ENCODE measurements around the gene CIB1. TPM values are rescaled to one million over a fixed set of nuclear protein-coding genes. Genes with fewer than 3 reads are reported as not detected.
A peak's percentile ranks its signal among the peaks of the same experiment; 100 is the strongest.

Gene CIB1
- total RNA-seq, 2 experiments from 2014 or later = 279 to 295 TPM

GRCh38 chr15:90240856-90241255 lies 7.1 kb upstream of the CIB1 start:
- intact Hi-C loops (cut with DNase I, micrococcal nuclease) = no loop called here
- H3K27me3 ChIP-seq (ENCODE audit: control insufficient read depth in 1 of 2, insufficient read depth in 2 of 2, low read length in 2 of 2) = no peaks in the 10 kb centered on the region
- POLR2A ChIA-PET = interaction anchor here (1.3 to 1.4 kb wide), 2 partner anchors 9 to 39 kb away, joined by 3 read pairs; partner anchors contain the start of gene SEMA4B
- ATAC-seq (ENCODE audit: poor library complexity) (no peak), DNase-seq (no peak)
- H3K4me3 Mint-ChIP-seq = no peak overlapping the region
- peaks cover 32% of the 10 kb centered on the region for H3K36me3 Mint-ChIP-seq (ENCODE audit: low read depth)
- H3K27me3 Mint-ChIP-seq = no peaks in the 10 kb centered on the region
- CTCF ChIA-PET = interaction anchor here (1.0 kb wide), 1 partner anchor 8 kb away, joined by 3 read pairs; the partner anchor contains the start of gene TTLL13
- H3K36me3 ChIP-seq (ENCODE audit: insufficient read depth, low read length) = peaks cover 34% of the 10 kb centered on the region
- TF ChIP-seq, protein P1, sequence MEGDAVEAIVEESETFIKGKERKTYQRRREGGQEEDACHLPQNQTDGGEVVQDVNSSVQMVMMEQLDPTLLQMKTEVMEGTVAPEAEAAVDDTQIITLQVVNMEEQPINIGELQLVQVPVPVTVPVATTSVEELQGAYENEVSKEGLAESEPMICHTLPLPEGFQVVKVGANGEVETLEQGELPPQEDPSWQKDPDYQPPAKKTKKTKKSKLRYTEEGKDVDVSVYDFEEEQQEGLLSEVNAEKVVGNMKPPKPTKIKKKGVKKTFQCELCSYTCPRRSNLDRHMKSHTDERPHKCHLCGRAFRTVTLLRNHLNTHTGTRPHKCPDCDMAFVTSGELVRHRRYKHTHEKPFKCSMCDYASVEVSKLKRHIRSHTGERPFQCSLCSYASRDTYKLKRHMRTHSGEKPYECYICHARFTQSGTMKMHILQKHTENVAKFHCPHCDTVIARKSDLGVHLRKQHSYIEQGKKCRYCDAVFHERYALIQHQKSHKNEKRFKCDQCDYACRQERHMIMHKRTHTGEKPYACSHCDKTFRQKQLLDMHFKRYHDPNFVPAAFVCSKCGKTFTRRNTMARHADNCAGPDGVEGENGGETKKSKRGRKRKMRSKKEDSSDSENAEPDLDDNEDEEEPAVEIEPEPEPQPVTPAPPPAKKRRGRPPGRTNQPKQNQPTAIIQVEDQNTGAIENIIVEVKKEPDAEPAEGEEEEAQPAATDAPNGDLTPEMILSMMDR (IDR thresholded peaks at IDR 0.05) = no peak
- H3K9me3 ChIP-seq (ENCODE audit: control insufficient read depth in 1 of 2, insufficient read depth in 1 of 2, low read length in 2 of 2) = no peaks in the 10 kb centered on the region
- no peaks in the 10 kb centered on the region for H3K9me3 Mint-ChIP-seq
- no peak overlapping the region for H3K4me3 ChIP-seq (ENCODE audit: low read length)
- H3K4me1 ChIP-seq (ENCODE audit: insufficient read depth, low read length) = no peaks in the 10 kb centered on the region
- no peaks in the 10 kb centered on the region for H3K4me1 Mint-ChIP-seq (ENCODE audit: low read depth)
- H3K27ac Mint-ChIP-seq = no peak overlapping the region
- H3K27ac ChIP-seq (ENCODE audit: low read depth in 1 of 2, low read length in 2 of 2) = no peak overlapping the region

DNA sequence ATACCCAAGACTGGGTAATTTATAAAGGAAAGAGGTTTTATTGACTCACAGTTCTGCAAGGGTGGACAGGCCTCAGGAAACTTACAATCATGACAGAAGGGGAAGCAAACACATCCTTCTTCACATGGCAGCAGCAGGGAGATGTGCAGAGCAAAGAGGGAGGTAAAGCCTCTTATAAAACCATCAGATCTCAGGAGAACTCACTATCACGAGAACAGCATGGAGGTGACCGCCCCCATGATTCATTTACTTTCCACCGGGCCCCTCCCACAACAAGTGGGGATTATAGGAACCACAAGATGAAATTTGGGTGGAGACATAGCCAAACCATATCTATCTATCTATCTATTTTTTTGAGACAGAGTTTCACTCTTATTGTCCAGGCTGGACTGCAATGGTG lies 5.6 kb upstream of the CIB1 start:
- H3K9me3 Mint-ChIP-seq = no peaks in the 10 kb centered on the region
- POLR2A ChIA-PET = no interaction called here
- peak overlapping the region; percentile 27 for H3K27ac Mint-ChIP-seq

GRCh38 chr15:90234096-90234988 lies 601 bp upstream of the CIB1 start, which contains the start of gene GDPGP1:
Gene GDPGP1, plus strand, starts transcription at chr15:90234209. Its CDS starts 6,700 bp downstream, at chr15:90240909.
- H3K27me3 ChIP-seq (ENCODE audit: control insufficient read depth in 1 of 2, insufficient read depth in 2 of 2, low read length in 2 of 2) = no peaks in the 10 kb centered on the region
- no peaks in the 10 kb centered on the region for H3K9me3 Mint-ChIP-seq
- ChIA-PET CTCF (interaction anchor here (0.6 to 1.6 kb wide), 5 partner anchors 20 to 698 kb away, joined by 3 to 7 read pairs (median 4); partner anchors contain the start of gene HDDC3), POLR2A (interaction anchor here (0.6 to 5.1 kb wide), 22 partner anchors 10 to 701 kb away, joined by 3 to 97 read pairs (median 8); partner anchors contain the start of genes AP3S2, HDDC3, IDH2 and IQGAP1)
- no peaks in the 10 kb centered on the region for H3K9me3 ChIP-seq (ENCODE audit: control insufficient read depth in 1 of 2, insufficient read depth in 1 of 2, low read length in 2 of 2)
- H3K4me1 ChIP-seq (ENCODE audit: insufficient read depth, low read length) = peaks cover 53% of the 10 kb centered on the region
- H3K4me3 ChIP-seq (ENCODE audit: low read length) = peak within 1 kb of the TSS; percentile 89
- TF ChIP-seq, protein P1 (IDR thresholded peaks at IDR 0.05) = no peak
- H3K4me1 Mint-ChIP-seq (ENCODE audit: low read depth) = peaks cover 50% of the 10 kb centered on the region
- DNase-seq (peak in 5 of 14 experiments; percentile 78 to 98 (median 95)), ATAC-seq (ENCODE audit: poor library complexity) (peak; percentile 58)
- peak within 1 kb of the TSS; percentile 97 to 99 for H3K27ac ChIP-seq (ENCODE audit: low read depth in 1 of 2, low read length in 2 of 2)
- peaks cover 64% of the 10 kb centered on the region for H3K36me3 Mint-ChIP-seq (ENCODE audit: low read depth)
- no peaks in the 10 kb centered on the region for H3K27me3 Mint-ChIP-seq
- peaks cover 39% of the 10 kb centered on the region for H3K36me3 ChIP-seq (ENCODE audit: insufficient read depth, low read length)
- peak within 1 kb of the TSS; percentile 93 for H3K4me3 Mint-ChIP-seq
- peak within 1 kb of the TSS; percentile 99 for H3K27ac Mint-ChIP-seq
- intact Hi-C loops (cut with DNase I, micrococcal nuclease) = loop anchor here (1.0 to 10.0 kb wide), 8 partner anchors 31 to 696 kb away; partner anchors contain the start of genes NGRN (in 2 of the 2), AP3S2 (in 1 of the 2), IDH2 (in 1 of the 2) and IQGAP1 (in 1 of the 2)

More for the DNA sequence above, 5.6 kb upstream of the CIB1 start:
- no peak for ATAC-seq (ENCODE audit: poor library complexity)
- peaks cover 9% of the 10 kb centered on the region for H3K4me1 Mint-ChIP-seq (ENCODE audit: low read depth)
- CTCF ChIA-PET = interaction anchor here (1.0 kb wide), 1 partner anchor 18 kb away, joined by 3 read pairs; no protein-coding TSS in a partner anchor
- Histone ChIP-seq H3K4me3 (ENCODE audit: low read length) (no peak overlapping the region), H3K27me3 (ENCODE audit: control insufficient read depth in 1 of 2, insufficient read depth in 2 of 2, low read length in 2 of 2) (no peaks in the 10 kb centered on the region), H3K4me1 (ENCODE audit: insufficient read depth, low read length) (peaks cover 9% of the 10 kb centered on the region), H3K9me3 (ENCODE audit: control insufficient read depth in 1 of 2, insufficient read depth in 1 of 2, low read length in 2 of 2) (no peaks in the 10 kb centered on the region), H3K27ac (ENCODE audit: low read depth in 1 of 2, low read length in 2 of 2) (no peak overlapping the region), H3K36me3 (ENCODE audit: insufficient read depth, low read length) (peaks cover 34% of the 10 kb centered on the region)
- no peaks in the 10 kb centered on the region for H3K27me3 Mint-ChIP-seq
- intact Hi-C loops (cut with DNase I, micrococcal nuclease) = loop anchor here in 1 of 2 experiments (10.0 kb wide), 1 partner anchor 345 kb away; the partner anchor contains the start of gene AP3S2
- TF ChIP-seq, protein P1 (IDR thresholded peaks at IDR 0.05) = no peak
- no peak for DNase-seq
- peaks cover 40% of the 10 kb centered on the region for H3K36me3 Mint-ChIP-seq (ENCODE audit: low read depth)
- H3K4me3 Mint-ChIP-seq = no peak overlapping the region

Data from CD4-positive, alpha-beta T cell (primary cell).